PFSK-1 (cell line): ENCODE data around the gene APOL4.
A peak's percentile ranks its signal among the peaks of the same experiment; 100 is the strongest.

Source experiments
- FOXP2 ChIP-seq: optimal IDR thresholded peaks from 2 replicates; pipeline ENCODE3; 2011; ENCODE audit warnings: borderline replicate concordance, control low read depth, inconsistent platforms; ENCODE audit not compliant: insufficient read depth; ENCODE audit errors: extremely low read length, extremely low read depth
- POLR2AphosphoS5 ChIP-seq: IDR thresholded peaks from 2 replicates; pipeline ENCODE4 v1.6.1; 2012; ENCODE audit warnings: low read depth, mild to moderate bottlenecking, control low read depth, low read length, moderate library complexity
- SIN3A ChIP-seq: IDR thresholded peaks from 2 replicates; pipeline ENCODE4 v1.6.1; 2012; ENCODE audit warnings: mild to moderate bottlenecking, low read length, moderate library complexity, borderline replicate concordance; ENCODE audit not compliant: insufficient read depth
- TAF1 ChIP-seq: IDR thresholded peaks from 2 replicates; pipeline ENCODE4 v1.6.1; 2012; ENCODE audit warnings: low read length, control low read depth, borderline replicate concordance; ENCODE audit not compliant: insufficient read depth
- TF ChIP-seq, protein P1 (sequence below), 2 experiments: IDR thresholded peaks; 2 replicates each; pipeline versions ENCODE4 v1.6.1 to v1.8.0; 2011 to 2012; ENCODE audit warnings: low read depth in 2 of 2, low read length in 2 of 2, control low read depth in 1 of 2, inconsistent platforms in 1 of 2, mild to moderate bottlenecking in 1 of 2, moderate library complexity in 1 of 2; ENCODE audit not compliant: insufficient read depth in 1 of 2

Gene APOL4

GRCh38 chr22:36245805-36246356 is 44.3 kb upstream of the APOL4 start:
- TF ChIP-seq TAF1 (no peak), POLR2AphosphoS5 (no peak)
- TF ChIP-seq, protein P1, sequence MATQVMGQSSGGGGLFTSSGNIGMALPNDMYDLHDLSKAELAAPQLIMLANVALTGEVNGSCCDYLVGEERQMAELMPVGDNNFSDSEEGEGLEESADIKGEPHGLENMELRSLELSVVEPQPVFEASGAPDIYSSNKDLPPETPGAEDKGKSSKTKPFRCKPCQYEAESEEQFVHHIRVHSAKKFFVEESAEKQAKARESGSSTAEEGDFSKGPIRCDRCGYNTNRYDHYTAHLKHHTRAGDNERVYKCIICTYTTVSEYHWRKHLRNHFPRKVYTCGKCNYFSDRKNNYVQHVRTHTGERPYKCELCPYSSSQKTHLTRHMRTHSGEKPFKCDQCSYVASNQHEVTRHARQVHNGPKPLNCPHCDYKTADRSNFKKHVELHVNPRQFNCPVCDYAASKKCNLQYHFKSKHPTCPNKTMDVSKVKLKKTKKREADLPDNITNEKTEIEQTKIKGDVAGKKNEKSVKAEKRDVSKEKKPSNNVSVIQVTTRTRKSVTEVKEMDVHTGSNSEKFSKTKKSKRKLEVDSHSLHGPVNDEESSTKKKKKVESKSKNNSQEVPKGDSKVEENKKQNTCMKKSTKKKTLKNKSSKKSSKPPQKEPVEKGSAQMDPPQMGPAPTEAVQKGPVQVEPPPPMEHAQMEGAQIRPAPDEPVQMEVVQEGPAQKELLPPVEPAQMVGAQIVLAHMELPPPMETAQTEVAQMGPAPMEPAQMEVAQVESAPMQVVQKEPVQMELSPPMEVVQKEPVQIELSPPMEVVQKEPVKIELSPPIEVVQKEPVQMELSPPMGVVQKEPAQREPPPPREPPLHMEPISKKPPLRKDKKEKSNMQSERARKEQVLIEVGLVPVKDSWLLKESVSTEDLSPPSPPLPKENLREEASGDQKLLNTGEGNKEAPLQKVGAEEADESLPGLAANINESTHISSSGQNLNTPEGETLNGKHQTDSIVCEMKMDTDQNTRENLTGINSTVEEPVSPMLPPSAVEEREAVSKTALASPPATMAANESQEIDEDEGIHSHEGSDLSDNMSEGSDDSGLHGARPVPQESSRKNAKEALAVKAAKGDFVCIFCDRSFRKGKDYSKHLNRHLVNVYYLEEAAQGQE (IDR thresholded peaks at IDR 0.05; ENCODE audit: insufficient read depth in 1 of 2, low read depth in 2 of 2, low read length in 2 of 2) = no peak

- no peak for TF ChIP-seq SIN3A
- TF ChIP-seq TAF1 = no peak
- TF ChIP-seq, protein P1 (IDR thresholded peaks at IDR 0.05; ENCODE audit: insufficient read depth in 1 of 2, low read depth in 2 of 2, low read length in 2 of 2) = no peak
- no peak for TF ChIP-seq POLR2AphosphoS5
These were observed 43.1 kb upstream of the APOL4 start for GRCh38 chr22:36244522-36245391.

- no peak for TF ChIP-seq POLR2AphosphoS5
- TF ChIP-seq TAF1 = no peak
- TF ChIP-seq FOXP2 = no peak
- TF ChIP-seq, protein P1 (IDR thresholded peaks at IDR 0.05; ENCODE audit: insufficient read depth in 1 of 2, low read depth in 2 of 2, low read length in 2 of 2) = no peak
- no peak for TF ChIP-seq SIN3A
These were observed 42.4 kb upstream of the APOL4 start for GRCh38 chr22:36243986-36244385.

DNA sequence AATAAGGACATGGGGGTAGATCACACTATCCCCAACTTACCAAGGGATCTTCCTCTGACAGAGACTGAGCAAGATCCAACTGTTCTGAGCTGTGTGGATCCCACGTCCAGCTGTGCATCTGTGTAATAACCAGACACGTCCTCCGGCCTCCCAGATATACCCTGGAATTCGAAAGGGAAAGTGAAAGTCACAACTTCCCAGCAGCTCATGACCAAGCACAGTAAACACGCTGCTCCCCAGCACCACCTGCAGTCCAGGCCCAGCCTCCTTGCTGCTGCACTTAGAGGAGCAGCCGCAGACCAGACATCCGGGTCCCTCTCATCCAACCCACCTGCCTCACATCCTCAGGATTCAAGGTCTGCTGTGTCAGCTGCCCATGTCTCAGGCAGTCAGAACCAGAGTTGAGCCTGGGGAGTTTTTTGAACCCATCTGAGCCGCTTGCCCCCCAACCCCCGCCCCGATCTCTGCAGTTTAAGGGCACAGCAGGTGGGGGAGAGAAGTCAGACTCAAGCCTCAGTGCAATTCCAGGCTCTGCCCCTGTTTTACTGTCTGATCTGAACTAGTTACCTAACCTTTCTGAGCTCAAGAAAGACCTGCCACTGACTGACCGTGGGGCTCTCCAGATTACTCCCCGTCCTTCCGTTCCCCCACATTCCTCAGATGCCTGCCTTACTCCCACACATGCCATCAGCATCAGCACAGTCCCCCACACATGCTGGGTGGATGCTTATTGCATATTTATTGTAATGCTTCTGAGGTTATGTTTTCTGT is 38.0 kb upstream of the APOL4 start, which contains the start of gene APOL2:
APOL2 (minus strand) TSS at position 127 of the 771 bp plus-strand sequence. CDS start 6,365 bp downstream, outside the sequence.
- peak; percentile 38; the same call in 1 of the 2 replicates for TF ChIP-seq SIN3A
- TF ChIP-seq POLR2AphosphoS5 = peak; percentile 48; the same call in 1 of the 2 replicates
- TF ChIP-seq TAF1 = peak; percentile 45; the same call in 1 of the 2 replicates
- TF ChIP-seq FOXP2 = peak; percentile 75
- TF ChIP-seq, protein P1 (IDR thresholded peaks at IDR 0.05; ENCODE audit: insufficient read depth in 1 of 2, low read depth in 2 of 2, low read length in 2 of 2) = peak in 1 of 2 experiments; percentile 35; a peak in 1 of 4 replicates
